K562 (cell line): ENCODE results near the gene MMP2. TPM values are rescaled to one million over a fixed set of nuclear protein-coding genes. Genes with fewer than 3 reads are reported as not detected.

Experiments used
- ATAC-seq: fragments of 200-7000 bp; cut with Tn5 transposase; 3 replicates; pipeline ENCODE4 v1.9.1; 2020; ENCODE audit warnings: moderate library complexity
- BruUV-seq: library from RNA; stranded (reverse); fragments of 400-500 nt; replicated peaks from 2 replicates; lab custom pipeline; 2021; lab: Mats Ljungman, UMichigan
- CTCF ChIA-PET: fragments of 300-600 bp; formaldehyde crosslinking; extraction: SDS; loops from one replicate; lab custom pipeline; 2021; ENCODE audit warnings: low intra/inter-chr PET ratio; lab: Yijun Ruan, JAX
- POLR2A ChIA-PET: fragments of 300-600, 350-650 bp; sonication (Branson Sonifier 250); formaldehyde crosslinking; extraction: SDS; loops from one replicate; lab custom pipeline; 2021; ENCODE audit warnings: antibody characterized with exemption, inconsistent platforms; lab: Yijun Ruan, JAX
- DNase-seq, 4 experiments: peaks; one replicate each; pipeline versions ENCODE4 v3.0.0 to v3.0.0-alpha.2; 2011 to 2018; ENCODE audit warnings: low spot score in 3 of 4, mixed read lengths in 3 of 4; ENCODE audit errors: extremely low read depth in 1 of 4
- FAIRE-seq: peaks from 2 replicates; lab custom pipeline; 2011; peaks lifted over from hg19 to GRCh38; lab: Jason Lieb, UNC
- H2AFZ ChIP-seq: 2 replicates; pipeline ENCODE4 v1.6.0; 2011; ENCODE audit warnings: low read depth, low read length, control low read depth, inconsistent platforms
- H3K27ac ChIP-seq: fragments of 200-600 bp; 3 replicates; pipeline ENCODE4 v1.8.0; 2011; ENCODE audit warnings: low read depth, mild to moderate bottlenecking, control low read depth, inconsistent platforms, low read length, moderate library complexity, mixed read lengths; ENCODE audit errors: extremely low read depth
- H3K27me3 ChIP-seq, 2 experiments: fragments of 300-600 bp in 1 of 2; 2 replicates in 1 of 2; 3 replicates in 1 of 2; pipeline versions ENCODE4 v1.6.0 to v1.8.0; 2011; ENCODE audit warnings: inconsistent platforms in 2 of 2, low read length in 2 of 2, mild to moderate bottlenecking in 1 of 2, mixed read lengths in 1 of 2, moderate library complexity in 1 of 2; ENCODE audit not compliant: control insufficient read depth in 2 of 2, insufficient read depth in 2 of 2
- H3K36me3 ChIP-seq: fragments of 300-600 bp; 3 replicates; pipeline ENCODE4 v1.8.0; 2011; ENCODE audit warnings: mild to moderate bottlenecking, low read length, inconsistent platforms; ENCODE audit not compliant: control insufficient read depth, insufficient read depth
- H3K4me1 ChIP-seq, 2 experiments: fragments of 200-600 bp in 1 of 2; replicated peaks in 1 of 2; 2 replicates in 1 of 2; 3 replicates in 1 of 2; pipeline versions ENCODE4 v1.5.1 to v1.8.0; 2011; ENCODE audit warnings: inconsistent platforms in 2 of 2, low read length in 2 of 2, mild to moderate bottlenecking in 1 of 2, mixed read lengths in 1 of 2, moderate library complexity in 1 of 2; ENCODE audit not compliant: control insufficient read depth in 2 of 2, insufficient read depth in 2 of 2
- H3K4me2 ChIP-seq: 2 replicates; pipeline ENCODE4 v1.6.1; 2011; ENCODE audit warnings: low read length, control low read depth, inconsistent platforms, mixed read lengths; ENCODE audit not compliant: insufficient read depth
- H3K4me3 ChIP-seq: fragments of 200-600 bp; sonication (generic), shearing (Covaris generic); 2 replicates; pipeline ENCODE4 v1.5.1; 2016; ENCODE audit warnings: control low read depth, inconsistent platforms
- H3K79me2 ChIP-seq: fragments of 200-600 bp; 3 replicates; pipeline ENCODE4 v1.8.0; 2011; ENCODE audit warnings: low read length, inconsistent platforms; ENCODE audit not compliant: control insufficient read depth, insufficient read depth
- H3K9ac ChIP-seq, 2 experiments: 2 replicates each; pipeline versions ENCODE4 v1.6.0 to v1.6.1; 2011; ENCODE audit warnings: low read depth in 2 of 2, low read length in 2 of 2, control low read depth in 1 of 2, inconsistent platforms in 1 of 2, mild to moderate bottlenecking in 1 of 2, mixed read lengths in 1 of 2; ENCODE audit not compliant: insufficient read depth in 1 of 2
- H3K9me1 ChIP-seq: one replicate; pipeline ENCODE4 v1.6.0; 2011; ENCODE audit warnings: inconsistent platforms, mild to moderate bottlenecking, low read length, moderate library complexity; ENCODE audit not compliant: control insufficient read depth, insufficient read depth
- H3K9me3 ChIP-seq: replicated peaks from 2 replicates; pipeline ENCODE4 v1.5.1; 2011; ENCODE audit warnings: low read depth, low read length, inconsistent platforms; ENCODE audit not compliant: control insufficient read depth, insufficient read depth
- H4K20me1 ChIP-seq: replicated peaks from 2 replicates; pipeline ENCODE4 v1.6.1; 2011; ENCODE audit warnings: low read length, inconsistent platforms, mixed read lengths; ENCODE audit not compliant: control insufficient read depth, insufficient read depth
- CBX8 ChIP-seq: fragments of 200-600 bp; sonication (generic); IDR thresholded peaks from 2 replicates; pipeline ENCODE4 v1.6.1; 2012; ENCODE audit warnings: borderline replicate concordance, mixed run types, low read depth, mild to moderate bottlenecking, moderate library complexity, mixed read lengths, low read length, control low read depth, inconsistent platforms; ENCODE audit not compliant: poor library complexity, severe bottlenecking; ENCODE audit errors: extremely low read depth
- CSDE1 ChIP-seq, 2 experiments: fragments of 450-650 bp; IDR thresholded peaks; 2 replicates each; pipeline ENCODE4 v1.6.1; 2016; ENCODE audit warnings: mild to moderate bottlenecking in 1 of 2
- DPF2 ChIP-seq: fragments of 450-650 bp; IDR thresholded peaks from 2 replicates; pipeline ENCODE4 v1.6.1; 2016
- HDAC1 ChIP-seq, 2 experiments: fragments of 450-650 bp; IDR thresholded peaks; 2 replicates each; pipeline ENCODE4 v1.6.1; 2016 to 2017; ENCODE audit warnings: inconsistent platforms in 1 of 2, mild to moderate bottlenecking in 1 of 2, moderate library complexity in 1 of 2
- OTX1 ChIP-seq: fragments of 450-650 bp; formaldehyde crosslinking; IDR thresholded peaks from 2 replicates; pipeline ENCODE4 v1.4.0; 2022; ENCODE audit warnings: mild to moderate bottlenecking
- RBM25 ChIP-seq: fragments of 200-400 bp; formaldehyde crosslinking; IDR thresholded peaks from 2 replicates; pipeline ENCODE4 v1.6.1; 2018; ENCODE audit warnings: low read length, low read depth, moderate library complexity; ENCODE audit not compliant: severe bottlenecking
- WGBS: fragments of 100-300 bp; shearing (Covaris generic); methylation state at CpG from one replicate; pipeline ENCODE4 v1.1.6; 2016; ENCODE audit warnings: low coverage, mixed read lengths; ENCODE audit not compliant: insufficient coverage; ENCODE audit errors: missing lambda C conversion rate; 5-methylcytosine and 5-hydroxymethylcytosine counted together
- in situ Hi-C: fragments of 300-500 bp; cut with MboI; formaldehyde crosslinking; loops from 4 replicates; pipeline ENCODE4 v1.15.0; 2018; ENCODE audit warnings: inconsistent platforms, mixed read lengths
- intact Hi-C: fragments of 100-400 bp; cut with micrococcal nuclease; formaldehyde crosslinking; loops from 2 replicates; pipeline ENCODE4 v1.14.2; 2022
- polyA plus RNA-seq, 8 experiments: library from polyadenylated mRNA; depleted of rRNA in 4 of 8; stranded (reverse) in 5 of 8; unstranded in 3 of 8; fragments of >200 nt; fragmentation: Nextera tagmentation in 2 of 8; fragmentation: Illumina TruSeq in 1 of 8; extraction: Ambion mirVana in 2 of 8; extraction: Trizol in 1 of 8; gene quantifications; 2 replicates each; pipeline versions ENCODE4 v1.2.1 to v1.2.3, GENCODE V29; 2011 to 2014; ENCODE audit warnings: inconsistent platforms in 1 of 8, missing spikeins in 1 of 8
- total RNA-seq, 7 experiments: library from RNA; depleted of rRNA in 6 of 7; stranded (reverse); fragments of >200 nt in 6 of 7; fragmentation: Illumina TruSeq in 2 of 7; extraction: Trizol in 2 of 7; gene quantifications; 2 replicates each; pipeline versions ENCODE4 v1.2.1 to v1.2.3, GENCODE V29; 2011 to 2021; ENCODE audit warnings: low replicate concordance in 1 of 7
- TF ChIP-seq, protein P1 (sequence below), 2 experiments: fragments of 450-650 bp in 1 of 2; sonication (generic) in 1 of 2; formaldehyde crosslinking in 1 of 2; IDR thresholded peaks in 1 of 2; conservative IDR thresholded peaks in 1 of 2; 2 replicates each; pipeline versions ENCODE4 v1.6.1 to v1.8.1; 2016 to 2023; ENCODE audit warnings: mild to moderate bottlenecking in 2 of 2, moderate library complexity in 2 of 2, inconsistent platforms in 1 of 2, missing genetic modification reagents in 1 of 2

Gene MMP2
- total and polyA plus RNA-seq, 9 of the 15 experiments (the other 6 are each of a cell fraction or from before 2014, with no cell fraction given): 0.05 to 0.53 TPM; not detected in 7

DNA sequence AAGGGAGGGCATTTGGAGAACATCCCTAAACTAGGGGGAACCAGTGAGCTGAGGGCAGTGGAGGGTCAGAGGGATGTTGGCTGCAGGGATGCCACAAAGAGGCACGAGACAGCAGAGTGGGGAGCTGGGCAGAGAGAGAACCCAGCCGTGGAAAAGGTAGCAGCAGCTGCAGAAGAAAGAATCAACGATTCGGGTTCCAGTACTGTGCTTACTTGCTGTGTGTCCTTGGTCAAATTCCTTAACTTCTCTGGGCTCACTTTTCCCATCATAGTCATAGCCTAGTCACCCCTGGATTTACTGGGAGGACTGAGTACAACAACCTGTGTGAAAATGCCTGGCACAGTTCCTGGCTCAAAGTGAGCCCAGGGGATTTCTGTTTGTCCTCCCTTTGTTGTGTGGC lies 12.8 kb upstream of the MMP2 start:
- no peaks in the 10 kb centered on the region; a peak in 1 of 5 replicates for H3K4me1 ChIP-seq
- H3K4me2 ChIP-seq: no peak overlapping the region
- BruUV-seq: no TSS peak
- peaks cover 0 to 8% of the 10 kb centered on the region in 2 experiments; a peak in 1 of 5 replicates for H3K27me3 ChIP-seq
- no peaks in the 10 kb centered on the region for H3K79me2 ChIP-seq
- ChIA-PET POLR2A (no interaction called here), CTCF (interaction anchor here (1.8 to 7.2 kb wide), 4 partner anchors 77 to 852 kb away, joined by 8 to 139 read pairs (median 40); no protein-coding TSS in a partner anchor)
- H3K27ac ChIP-seq: no peak overlapping the region
- no peak for TF ChIP-seq HDAC1 (IDR thresholded peaks at IDR 0.05)
- TF ChIP-seq RBM25: peak; percentile 81
- H3K4me3 ChIP-seq: no peak overlapping the region
- FAIRE-seq (no peak), DNase-seq (no peak), ATAC-seq (no peak)
- WGBS: 0% methylated on average over 4 of the region's 4 CpGs
- no peaks in the 10 kb centered on the region; the same call in 1 of the 2 replicates for H4K20me1 ChIP-seq
- H3K9me3 ChIP-seq: no peaks in the 10 kb centered on the region
- intact Hi-C loops: loop anchor here (5.0 to 10.0 kb wide), 2 partner anchors 176 to 479 kb away; no protein-coding TSS in a partner anchor
- in situ Hi-C loops: loop anchor here (5.0 to 10.0 kb wide), 4 partner anchors 81 to 859 kb away; no protein-coding TSS in a partner anchor
- H3K36me3 ChIP-seq: no peaks in the 10 kb centered on the region
- H2AFZ ChIP-seq: no peak overlapping the region
- no peaks in the 10 kb centered on the region for H3K9me1 ChIP-seq
- H3K9ac ChIP-seq: no peak overlapping the region

DNA sequence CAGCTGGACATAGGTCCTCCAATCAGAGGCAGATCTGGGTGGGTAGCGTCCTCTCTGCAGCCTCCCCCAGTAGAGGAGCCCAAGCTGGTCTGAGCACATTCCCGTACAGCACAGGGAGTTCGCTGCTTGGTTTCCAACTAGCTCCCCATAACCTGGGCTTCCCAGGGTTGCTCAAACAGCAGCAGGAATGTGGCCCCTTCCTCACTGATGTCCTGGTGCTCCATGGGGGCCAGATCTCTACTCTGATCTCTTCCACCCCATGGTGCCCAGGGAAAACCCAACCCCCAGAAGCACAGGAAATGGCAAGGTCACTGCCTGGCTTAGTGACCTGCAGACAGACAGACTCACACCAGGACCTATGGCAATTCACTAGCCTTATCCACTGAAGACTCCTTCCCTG lies 11.1 kb upstream of the MMP2 start:
- Histone ChIP-seq H3K27ac (no peak overlapping the region), H2AFZ (no peak overlapping the region), H3K4me3 (no peak overlapping the region), H3K79me2 (no peaks in the 10 kb centered on the region), H3K4me1 (no peaks in the 10 kb centered on the region; a peak in 1 of 5 replicates), H3K36me3 (no peaks in the 10 kb centered on the region), H3K9ac (no peak overlapping the region), H3K27me3 (no peaks in the 10 kb centered on the region; a peak in 1 of 5 replicates), H3K9me1 (no peaks in the 10 kb centered on the region), H4K20me1 (no peaks in the 10 kb centered on the region; the same call in 1 of the 2 replicates), H3K9me3 (no peaks in the 10 kb centered on the region), H3K4me2 (no peak overlapping the region)
- ChIA-PET CTCF (interaction anchor here (0.7 to 7.2 kb wide), 2 partner anchors 235 to 619 kb away, joined by 4 to 139 read pairs; no protein-coding TSS in a partner anchor), POLR2A (interaction anchor here (0.6 kb wide), 1 partner anchor 897 kb away, joined by 3 read pairs; no protein-coding TSS in a partner anchor)
- FAIRE-seq (no peak), ATAC-seq (no peak), DNase-seq (no peak)
- intact Hi-C loops: loop anchor here (5.0 to 10.0 kb wide), 2 partner anchors 174 to 477 kb away; no protein-coding TSS in a partner anchor
- TF ChIP-seq, protein P1, sequence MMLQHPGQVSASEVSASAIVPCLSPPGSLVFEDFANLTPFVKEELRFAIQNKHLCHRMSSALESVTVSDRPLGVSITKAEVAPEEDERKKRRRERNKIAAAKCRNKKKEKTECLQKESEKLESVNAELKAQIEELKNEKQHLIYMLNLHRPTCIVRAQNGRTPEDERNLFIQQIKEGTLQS (IDR thresholded peaks at IDR 0.05): no peak
- TF ChIP-seq, protein P1 (CRISPR knock-in tag; conservative IDR thresholded peaks at IDR 0.05): no peak
- TF ChIP-seq CBX8 (no peak), CSDE1 (IDR thresholded peaks at IDR 0.05) (no peak), DPF2 (no peak), OTX1 (no peak)
- in situ Hi-C loops: loop anchor here (5.0 to 10.0 kb wide), 4 partner anchors 79 to 857 kb away; no protein-coding TSS in a partner anchor
- WGBS: 5% methylated on average over 3 of the region's 3 CpGs
- BruUV-seq: no TSS peak
